ENCODE results near the gene SEMA4B.

DNA sequence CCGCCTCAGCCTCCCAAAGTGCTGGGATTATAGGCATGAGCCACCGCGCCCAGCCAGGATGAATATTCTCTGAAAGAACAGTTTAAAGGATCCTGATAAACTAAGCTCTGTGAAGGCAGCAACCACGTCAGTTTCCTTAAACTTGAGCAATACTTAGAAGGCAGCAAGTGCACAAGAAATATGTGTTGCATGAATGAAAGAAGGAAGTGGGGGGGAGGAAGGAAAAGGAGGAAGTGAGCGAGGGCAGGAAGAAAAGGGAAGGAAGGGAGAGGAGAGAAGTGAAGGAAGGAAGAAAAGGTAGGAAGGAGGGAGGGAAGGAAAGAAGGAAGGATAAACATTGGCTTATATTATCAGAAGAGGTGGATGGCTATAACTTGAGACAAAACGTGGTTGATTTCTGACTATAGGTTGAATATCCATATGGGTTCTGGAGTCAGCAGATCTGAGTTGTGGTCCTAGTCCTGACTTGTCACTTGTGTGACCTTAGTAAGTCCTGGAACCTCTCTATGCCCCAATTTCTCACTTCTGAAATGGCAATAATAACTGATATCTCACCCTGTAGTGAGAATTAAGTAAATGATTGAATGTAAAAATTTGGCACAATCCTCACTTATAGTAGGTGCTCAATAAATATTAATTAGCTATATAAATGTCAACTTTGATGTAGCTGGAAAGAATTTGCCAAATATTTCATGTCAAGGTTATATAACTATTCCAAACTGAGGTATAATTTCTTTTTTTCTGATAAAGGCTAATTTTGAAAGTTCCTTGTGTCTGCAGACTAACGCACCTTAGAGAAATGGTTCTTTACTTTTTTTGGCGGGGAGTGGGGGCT lies 12.0 kb upstream of the SEMA4B start:
- TF ChIP-seq, protein P1, sequence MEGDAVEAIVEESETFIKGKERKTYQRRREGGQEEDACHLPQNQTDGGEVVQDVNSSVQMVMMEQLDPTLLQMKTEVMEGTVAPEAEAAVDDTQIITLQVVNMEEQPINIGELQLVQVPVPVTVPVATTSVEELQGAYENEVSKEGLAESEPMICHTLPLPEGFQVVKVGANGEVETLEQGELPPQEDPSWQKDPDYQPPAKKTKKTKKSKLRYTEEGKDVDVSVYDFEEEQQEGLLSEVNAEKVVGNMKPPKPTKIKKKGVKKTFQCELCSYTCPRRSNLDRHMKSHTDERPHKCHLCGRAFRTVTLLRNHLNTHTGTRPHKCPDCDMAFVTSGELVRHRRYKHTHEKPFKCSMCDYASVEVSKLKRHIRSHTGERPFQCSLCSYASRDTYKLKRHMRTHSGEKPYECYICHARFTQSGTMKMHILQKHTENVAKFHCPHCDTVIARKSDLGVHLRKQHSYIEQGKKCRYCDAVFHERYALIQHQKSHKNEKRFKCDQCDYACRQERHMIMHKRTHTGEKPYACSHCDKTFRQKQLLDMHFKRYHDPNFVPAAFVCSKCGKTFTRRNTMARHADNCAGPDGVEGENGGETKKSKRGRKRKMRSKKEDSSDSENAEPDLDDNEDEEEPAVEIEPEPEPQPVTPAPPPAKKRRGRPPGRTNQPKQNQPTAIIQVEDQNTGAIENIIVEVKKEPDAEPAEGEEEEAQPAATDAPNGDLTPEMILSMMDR (conservative IDR thresholded peaks at IDR 0.05; ENCODE audit: low read depth, low read length), result no peak
- TF ChIP-seq EZH2 (IDR thresholded peaks at IDR 0.05; ENCODE audit: borderline replicate concordance, low read depth, low read length, poor library complexity, severe bottlenecking), result no peak

Data from A673 (cell line).